Heart left ventricle (tissue), 16 donors: ENCODE measurements around the gene VIL1. TPM values are rescaled to one million over a fixed set of nuclear protein-coding genes. Genes with fewer than 3 reads are reported as not detected.
A peak's percentile ranks its signal among the peaks of the same experiment; 100 is the strongest.

Source experiments
- ATAC-seq, 4 donors: fragments of 200-7000 bp; cut with Tn5 transposase; one replicate each; pipeline ENCODE4 v1.9.1; 2020 to 2022; ENCODE audit warnings: moderate library complexity in 4 of 4, mild to moderate bottlenecking in 3 of 4, moderate number of reproducible peaks in 1 of 4
- DNase-seq, 5 donors: peaks; one replicate each; pipeline ENCODE4 v3.0.0-alpha.2; 2020
- H3K27ac ChIP-seq, 12 donors: fragments of 200-600 bp; sonication (generic) in 4 of 12; one replicate each; pipeline versions ENCODE4 v1.5.0 to v1.8.0; 2016 to 2022; ENCODE audit warnings: mild to moderate bottlenecking in 2 of 12
- H3K27me3 ChIP-seq, 9 donors: fragments of 200-600 bp; sonication (generic) in 2 of 9; one replicate each; pipeline versions ENCODE4 v1.5.1 to v1.8.0; 2016 to 2022; ENCODE audit warnings: mild to moderate bottlenecking in 3 of 9
- H3K36me3 ChIP-seq, 9 donors: fragments of 200-600 bp; sonication (generic) in 2 of 9; one replicate each; pipeline versions ENCODE4 v1.5.0 to v1.8.0; 2018 to 2022; ENCODE audit warnings: mild to moderate bottlenecking in 2 of 9
- H3K4me1 ChIP-seq, 12 donors: fragments of 200-600 bp; sonication (generic) in 4 of 12; one replicate each; pipeline versions ENCODE4 v1.5.0 to v1.8.0; 2016 to 2022; ENCODE audit warnings: mild to moderate bottlenecking in 3 of 12
- H3K4me3 ChIP-seq, 12 donors: fragments of 200-600 bp; sonication (generic) in 4 of 12; one replicate each; pipeline versions ENCODE4 v1.5.0 to v1.8.0; 2017 to 2022; ENCODE audit warnings: mild to moderate bottlenecking in 9 of 12, moderate library complexity in 4 of 12
- H3K9me3 ChIP-seq, 12 donors: fragments of 200-600 bp; sonication (generic) in 4 of 12; one replicate each; pipeline versions ENCODE4 v1.5.0 to v1.8.0; 2016 to 2022; ENCODE audit warnings: mild to moderate bottlenecking in 1 of 12
- POLR2A ChIP-seq, 2 donors: fragments of 450-650 bp; IDR thresholded peaks; one replicate each; pipeline ENCODE4 v1.6.1; 2017; ENCODE audit warnings: antibody characterized with exemption in 2 of 2, mild to moderate bottlenecking in 2 of 2, moderate library complexity in 2 of 2
- WGBS, 4 donors: extraction: QIAGEN DNeasy Blood & Tissue Kit in 2 of 4; methylation state at CpG; one replicate each; pipeline versions ENCODE4 v1.1.5 to v1.1.7; 2013 to 2018; 5-methylcytosine and 5-hydroxymethylcytosine counted together
- intact Hi-C, 10 donors: fragments of 100-400 bp; cut with DNase I; formaldehyde crosslinking; loops; one replicate each; pipeline versions ENCODE4 v1.11.1 to v1.14.2; 2022
- polyA plus RNA-seq, 2 donors: library from polyadenylated mRNA; stranded (reverse); fragments of 200-250 nt; gene quantifications; one replicate each; pipeline ENCODE4 v1.2.3, GENCODE V29; 2013
- total RNA-seq, 9 donors: library from RNA; depleted of rRNA in 2 of 9; stranded (reverse); fragments of >200 nt in 2 of 9; fragmentation: NEBNext Ultra II Directional in 3 of 9; extraction: Animal tissue kit (Norgen Biotek cat#: 25700) in 3 of 9; gene quantifications; one replicate each; pipeline versions ENCODE4 v1.1.0 to v1.2.4, GENCODE V29; 2016 to 2023
- TF ChIP-seq, protein P1 (sequence below), 12 donors: fragments of 200-600 bp; sonication (generic) in 4 of 12; IDR thresholded peaks; one replicate each; pipeline versions ENCODE4 v1.5.0 to v1.8.0; 2018 to 2022; ENCODE audit warnings: antibody characterized with exemption in 12 of 12, mild to moderate bottlenecking in 5 of 12
- donor health status: ischemic (EF 13 %, LVEDD 7.1; RV severe dilation, severe dysfunction).
- donor health status: healthy with polysubstance abuse.
- donor health status: DM: no; HTN: yes; CAD: no.
- donor health status: DM: no; HTN: no; CAD: no.
- donor health status: ischemic (EF 25% LVEDD 6.9; RV normal size, moderate dysfunction).
- donor health status: ischemic (EF 25% LVEDD 5.7; RV mildly dilated, moderate dysfunction).
- donor health status: healthy.
- donor health status: DM: yes; HTN: yes; CAD: no.
- donor health status: ischemic (EF 35%, LVEDD 5.7; RV mildly dilated, moderate dysfunction).
- donor health status: nonischemic (EF 11% LVEDD 7.7; RV severe dilation, severe dysfunction).
- donor health status: DM: yes; HTN: yes; CAD: no.
- donor health status: PGD.
- donor health status: ischemic (EF 29% LVEDD 5.4; RV normal size, mild dysfunction).
- donor health status: nonischemic (EF 23%, LVEDD 6.1; RV moderate dilation, normal function).

VIL1 gene
- total and polyA plus RNA-seq, 11 donors: 0.04 to 0.07 TPM; not detected in 9

DNA sequence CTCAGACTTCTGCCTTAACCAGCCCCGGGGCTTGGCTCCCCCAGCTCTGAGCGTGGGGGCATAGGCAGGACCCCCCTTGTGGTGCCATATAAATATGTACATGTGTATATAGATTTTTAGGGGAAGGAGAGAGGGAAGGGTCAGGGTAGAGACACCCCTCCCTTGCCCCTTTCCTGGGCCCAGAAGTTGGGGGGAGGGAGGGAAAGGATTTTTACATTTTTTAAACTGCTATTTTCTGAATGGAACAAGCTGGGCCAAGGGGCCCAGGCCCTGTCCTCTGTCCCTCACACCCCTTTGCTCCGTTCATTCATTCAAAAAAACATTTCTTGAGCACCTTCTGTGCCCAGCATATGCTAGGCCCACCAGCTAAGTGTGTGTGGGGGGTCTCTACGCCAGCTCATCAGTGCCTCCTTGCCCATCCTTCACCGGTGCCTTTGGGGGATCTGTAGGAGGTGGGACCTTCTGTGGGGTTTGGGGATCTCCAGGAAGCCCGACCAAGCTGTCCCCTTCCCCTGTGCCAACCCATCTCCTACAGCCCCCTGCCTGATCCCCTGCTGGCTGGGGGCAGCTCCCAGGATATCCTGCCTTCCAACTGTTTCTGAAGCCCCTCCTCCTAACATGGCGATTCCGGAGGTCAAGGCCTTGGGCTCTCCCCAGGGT lies 13.7 kb upstream of the VIL1 start:
- Histone ChIP-seq H3K4me3 (peak overlapping the region in 9 of 12 donors; percentile 43 to 65 (median 49)), H3K27ac (peak overlapping the region; percentile 8 to 96 (median 92)), H3K4me1 (peaks cover 12 to 66% (median 52%) of the 10 kb centered on the region in 12 donors), H3K9me3 (no peaks in the 10 kb centered on the region), H3K36me3 (peaks cover 3 to 45% (median 40%) of the 10 kb centered on the region in 9 donors), H3K27me3 (no peaks in the 10 kb centered on the region)
- 40 to 50% (median 43%) methylated on average over 8 of the region's 8 CpGs for WGBS, 4 donors
- no peak for ATAC-seq
- TF ChIP-seq, protein P1, sequence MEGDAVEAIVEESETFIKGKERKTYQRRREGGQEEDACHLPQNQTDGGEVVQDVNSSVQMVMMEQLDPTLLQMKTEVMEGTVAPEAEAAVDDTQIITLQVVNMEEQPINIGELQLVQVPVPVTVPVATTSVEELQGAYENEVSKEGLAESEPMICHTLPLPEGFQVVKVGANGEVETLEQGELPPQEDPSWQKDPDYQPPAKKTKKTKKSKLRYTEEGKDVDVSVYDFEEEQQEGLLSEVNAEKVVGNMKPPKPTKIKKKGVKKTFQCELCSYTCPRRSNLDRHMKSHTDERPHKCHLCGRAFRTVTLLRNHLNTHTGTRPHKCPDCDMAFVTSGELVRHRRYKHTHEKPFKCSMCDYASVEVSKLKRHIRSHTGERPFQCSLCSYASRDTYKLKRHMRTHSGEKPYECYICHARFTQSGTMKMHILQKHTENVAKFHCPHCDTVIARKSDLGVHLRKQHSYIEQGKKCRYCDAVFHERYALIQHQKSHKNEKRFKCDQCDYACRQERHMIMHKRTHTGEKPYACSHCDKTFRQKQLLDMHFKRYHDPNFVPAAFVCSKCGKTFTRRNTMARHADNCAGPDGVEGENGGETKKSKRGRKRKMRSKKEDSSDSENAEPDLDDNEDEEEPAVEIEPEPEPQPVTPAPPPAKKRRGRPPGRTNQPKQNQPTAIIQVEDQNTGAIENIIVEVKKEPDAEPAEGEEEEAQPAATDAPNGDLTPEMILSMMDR (IDR thresholded peaks at IDR 0.05): no peak
- TF ChIP-seq POLR2A (IDR thresholded peaks at IDR 0.05): no peak
- intact Hi-C loops: loop anchor here in 8 of 10 donors (5.0 to 10.0 kb wide), 8 partner anchors 57 to 267 kb away; partner anchors contain the start of genes BCS1L (in 5 of the 8), ZNF142 (in 5 of the 8), CNOT9 (in 2 of the 8) and USP37 (in 2 of the 8)
- no peak for DNase-seq

DNA sequence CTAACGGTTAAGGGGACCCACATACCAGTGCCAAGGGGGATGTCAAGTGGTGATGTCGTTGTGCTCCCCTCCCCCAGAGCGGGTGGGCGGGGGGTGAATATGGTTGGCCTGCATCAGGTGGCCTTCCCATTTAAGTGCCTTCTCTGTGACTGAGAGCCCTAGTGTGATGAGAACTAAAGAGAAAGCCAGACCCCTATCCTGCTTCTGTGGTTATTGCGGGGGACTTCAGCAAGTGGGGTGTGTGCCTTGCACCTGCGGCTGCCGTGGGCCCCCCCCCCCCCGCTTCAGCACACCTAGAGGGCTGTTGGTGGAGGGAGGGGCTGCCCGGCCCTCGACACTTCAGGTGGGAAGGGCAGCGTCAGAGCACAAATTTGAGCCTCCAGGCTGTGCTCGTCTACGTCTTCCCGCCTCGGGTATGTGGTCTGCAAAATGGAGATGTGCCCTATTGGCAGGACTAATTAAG lies 13.1 kb upstream of the VIL1 start:
- WGBS, 4 donors: 0 to 5% (median 1%) methylated on average over 6 to 15 of the region's 15 CpGs
- Histone ChIP-seq H3K27ac (peak overlapping the region; percentile 8 to 96 (median 92)), H3K4me1 (peaks cover 12 to 64% (median 52%) of the 10 kb centered on the region in 12 donors), H3K36me3 (peaks cover 3 to 45% (median 40%) of the 10 kb centered on the region in 9 donors), H3K9me3 (no peaks in the 10 kb centered on the region), H3K27me3 (no peaks in the 10 kb centered on the region), H3K4me3 (peak overlapping the region in 10 of 12 donors; percentile 24 to 65 (median 48))
- no peak for TF ChIP-seq POLR2A (IDR thresholded peaks at IDR 0.05)
- TF ChIP-seq, protein P1 (IDR thresholded peaks at IDR 0.05): no peak
- intact Hi-C loops: loop anchor here in 9 of 10 donors (1.0 to 10.0 kb wide), 14 partner anchors 9 to 267 kb away; partner anchors contain the start of genes BCS1L (in 5 of the 9), ZNF142 (in 5 of the 9), CNOT9 (in 4 of the 9) and USP37 (in 4 of the 9)
- peak; percentile 0 to 3 (median 1) for ATAC-seq
- peak in 1 of 5 donors; percentile 42 for DNase-seq

DNA sequence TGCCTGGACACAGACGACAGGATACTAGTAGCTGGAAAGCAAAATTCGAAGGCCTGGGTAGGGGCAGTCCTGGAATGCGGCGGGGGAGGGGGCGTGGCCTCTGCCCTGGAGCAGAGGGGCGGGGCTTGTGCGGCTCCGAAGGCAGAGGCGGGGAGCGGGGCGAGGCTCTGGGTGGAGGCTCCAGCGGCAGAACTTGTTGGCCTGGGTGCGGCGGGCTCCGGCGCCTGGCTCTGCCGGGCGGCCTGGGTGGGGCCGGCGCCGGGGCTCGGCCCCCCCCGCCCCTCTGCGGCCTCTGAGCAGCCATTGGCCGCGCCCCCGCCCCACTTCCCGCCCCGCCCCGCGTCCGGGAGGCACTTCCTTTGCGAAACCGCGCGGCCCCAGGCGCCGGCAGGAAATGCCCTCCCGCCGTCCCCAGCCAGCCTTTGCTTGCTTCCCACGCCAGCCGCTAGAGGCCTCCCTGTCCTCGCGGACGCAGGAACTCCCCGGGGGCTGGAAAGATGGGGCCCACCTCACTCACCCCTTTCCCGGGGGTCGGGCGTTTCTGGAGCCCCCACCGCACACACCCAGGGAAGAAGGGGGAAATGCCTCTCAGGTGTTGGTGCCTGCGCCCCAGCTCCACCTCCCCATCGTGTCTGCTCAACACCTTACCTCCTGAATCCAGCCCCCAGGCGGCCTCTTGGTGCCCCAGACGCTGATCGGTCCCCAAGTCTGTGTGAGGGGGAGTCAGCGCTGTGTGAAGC lies 12.5 kb upstream of the VIL1 start:
- Histone ChIP-seq H3K9me3 (no peaks in the 10 kb centered on the region), H3K27me3 (no peaks in the 10 kb centered on the region), H3K36me3 (peaks cover 3 to 41% (median 40%) of the 10 kb centered on the region in 9 donors), H3K27ac (peak overlapping the region; percentile 82 to 96 (median 92)), H3K4me1 (peaks cover 12 to 58% (median 46%) of the 10 kb centered on the region in 12 donors), H3K4me3 (peak overlapping the region in 11 of 12 donors; percentile 18 to 66 (median 57))
- 0 to 2% (median 1%) methylated on average over 18 to 56 of the region's 56 CpGs for WGBS, 4 donors
- peak in 1 of 2 donors; percentile 39 for TF ChIP-seq POLR2A (IDR thresholded peaks at IDR 0.05)
- TF ChIP-seq, protein P1 (IDR thresholded peaks at IDR 0.05): peak; percentile 57 to 91 (median 76)
- ATAC-seq (peak; percentile 78 to 91 (median 88)), DNase-seq (peak; percentile 98 to 99 (median 98))
- intact Hi-C loops: loop anchor here in 9 of 10 donors (1.0 to 10.0 kb wide), 14 partner anchors 10 to 266 kb away; partner anchors contain the start of genes BCS1L (in 5 of the 9), ZNF142 (in 5 of the 9), CNOT9 (in 4 of the 9) and USP37 (in 4 of the 9)
